PC-3 (cell line): ENCODE measurements around the gene MET. TPM values are rescaled to one million over a fixed set of nuclear protein-coding genes. Genes with fewer than 3 reads are reported as not detected.

Source experiments
- ATAC-seq: fragments of 200-7000 bp; cut with Tn5 transposase; 2 replicates; pipeline ENCODE4 v1.9.1; 2020; ENCODE audit warnings: mild to moderate bottlenecking, moderate library complexity
- BruUV-seq: library from RNA; stranded (reverse); fragments of 400-500 nt; replicated peaks from 2 replicates; lab custom pipeline; 2021; lab: Mats Ljungman, UMichigan
- CTCF ChIA-PET: fragments of 300-600 bp; sonication (Branson Sonifier 250); formaldehyde crosslinking; loops from one replicate; lab custom pipeline; 2022; ENCODE audit warnings: antibody characterized with exemption; lab: Charles Lee
- POLR2A ChIA-PET: fragments of 300-600 bp; sonication (Branson Sonifier 250); formaldehyde crosslinking; loops from one replicate; lab custom pipeline; 2022; ENCODE audit warnings: antibody characterized with exemption; ENCODE audit not compliant: unreplicated experiment; lab: Charles Lee
- DNase-seq: peaks from one replicate; pipeline ENCODE4 v3.0.0-alpha.2; 2015
- H2AFZ ChIP-seq: fragments of 300-600 bp; sonication (generic); 2 replicates; pipeline ENCODE4 v1.6.0; 2016; ENCODE audit warnings: antibody characterized with exemption, low read length
- H3F3A ChIP-seq: fragments of 300-600 bp; sonication (generic); one replicate; pipeline ENCODE4 v1.6.0; 2017; ENCODE audit warnings: antibody characterized with exemption, low read length, control low read depth, mild to moderate bottlenecking; ENCODE audit not compliant: unreplicated experiment
- H3K27ac ChIP-seq: fragments of 300-600 bp; sonication (generic); 2 replicates; pipeline ENCODE4 v1.5.1; 2016; ENCODE audit warnings: mild to moderate bottlenecking, low read length
- H3K27me3 ChIP-seq: fragments of 300-600 bp; sonication (generic); 2 replicates; pipeline ENCODE4 v1.6.1; 2016; ENCODE audit warnings: low read length, mixed read lengths
- H3K36me3 ChIP-seq: fragments of 300-600 bp; sonication (generic); 2 replicates; pipeline ENCODE4 v1.6.1; 2016; ENCODE audit warnings: low read depth, mixed run types, low read length, mixed read lengths
- H3K4me1 ChIP-seq: fragments of 300-600 bp; sonication (generic); 2 replicates; pipeline ENCODE4 v1.5.1; 2016; ENCODE audit warnings: low read length; ENCODE audit not compliant: insufficient read depth
- H3K4me2 ChIP-seq: fragments of 300-600 bp; sonication (generic); 2 replicates; pipeline ENCODE4 v1.6.0; 2016; ENCODE audit warnings: low read length
- H3K4me3 ChIP-seq: fragments of 300-600 bp; sonication (generic); 2 replicates; pipeline ENCODE4 v1.5.1; 2016; ENCODE audit warnings: mild to moderate bottlenecking, low read length, mixed read lengths
- H3K79me2 ChIP-seq: fragments of 300-600 bp; sonication (generic); 2 replicates; pipeline ENCODE4 v1.6.1; 2017; ENCODE audit warnings: low read length, mixed read lengths
- H3K9ac ChIP-seq: fragments of 300-600 bp; sonication (generic); 2 replicates; pipeline ENCODE4 v1.6.0; 2016; ENCODE audit warnings: mild to moderate bottlenecking, low read length
- H3K9me2 ChIP-seq: fragments of 300-600 bp; sonication (generic); replicated peaks from 2 replicates; pipeline ENCODE4 v1.6.1; 2016; ENCODE audit warnings: mixed run types, low read length, mixed read lengths
- H3K9me3 ChIP-seq: fragments of 300-600 bp; sonication (generic); 2 replicates; pipeline ENCODE4 v1.6.1; 2016; ENCODE audit warnings: low read length, mixed read lengths
- H4K20me1 ChIP-seq: fragments of 300-600 bp; sonication (generic); 2 replicates; pipeline ENCODE4 v1.6.1; 2016; ENCODE audit warnings: low read length, mixed read lengths
- CTCF ChIP-seq: fragments of 300-600 bp; sonication (generic); conservative IDR thresholded peaks from 2 replicates; pipeline ENCODE4 v1.5.1; 2017; ENCODE audit warnings: antibody characterized with exemption, low read depth, mild to moderate bottlenecking, low read length
- EZH2 ChIP-seq: fragments of 300-600 bp; sonication (generic); IDR thresholded peaks from one replicate; pipeline ENCODE4 v1.6.1; 2017; ENCODE audit warnings: antibody characterized with exemption, mild to moderate bottlenecking, low read length; ENCODE audit not compliant: unreplicated experiment
- EZH2phosphoT487 ChIP-seq: fragments of 300-600 bp; sonication (generic); IDR thresholded peaks from 2 replicates; pipeline ENCODE4 v1.6.1; 2018; ENCODE audit warnings: mild to moderate bottlenecking, antibody characterized with exemption, low read length, borderline replicate concordance
- intact Hi-C: fragments of 100-400 bp; cut with micrococcal nuclease; formaldehyde crosslinking; loops from 2 replicates; pipeline ENCODE4 v1.9.0; 2023
- total RNA-seq: library from RNA; depleted of rRNA; stranded (reverse); fragments of >200 nt; gene quantifications from 2 replicates; pipeline ENCODE4 v1.2.3, GENCODE V29; 2014

Gene MET
- total RNA-seq, 1 experiment from 2014 or later, result 118 TPM

GRCh38 chr7:116727432-116728009 is 55.5 kb downstream of the MET start:
- Histone ChIP-seq H3K4me1 (peaks cover 47% of the 10 kb centered on the region), H3K9ac (no peak overlapping the region), H3K27me3 (no peaks in the 10 kb centered on the region), H2AFZ (no peak overlapping the region), H4K20me1 (peaks cover 35% of the 10 kb centered on the region), H3K9me3 (no peaks in the 10 kb centered on the region), H3K4me2 (peak overlapping the region; percentile 13; the same call in 1 of the 2 replicates), H3F3A (peaks cover 3% of the 10 kb centered on the region), H3K27ac (peak overlapping the region; percentile 28; the same call in 1 of the 2 replicates), H3K79me2 (peaks cover 67% of the 10 kb centered on the region), H3K9me2 (no peaks in the 10 kb centered on the region), H3K36me3 (peaks cover 21% of the 10 kb centered on the region), H3K4me3 (no peak overlapping the region)
- peak; percentile 41 for ATAC-seq
- TF ChIP-seq CTCF, result no peak
- intact Hi-C loops, result loop anchor here (5.0 kb wide), 1 partner anchor 45 kb away; no protein-coding TSS in a partner anchor
- peak; percentile 48 for DNase-seq
- CTCF ChIA-PET, result no interaction called here
- POLR2A ChIA-PET, result no interaction called here
- BruUV-seq, result no TSS peak

DNA sequence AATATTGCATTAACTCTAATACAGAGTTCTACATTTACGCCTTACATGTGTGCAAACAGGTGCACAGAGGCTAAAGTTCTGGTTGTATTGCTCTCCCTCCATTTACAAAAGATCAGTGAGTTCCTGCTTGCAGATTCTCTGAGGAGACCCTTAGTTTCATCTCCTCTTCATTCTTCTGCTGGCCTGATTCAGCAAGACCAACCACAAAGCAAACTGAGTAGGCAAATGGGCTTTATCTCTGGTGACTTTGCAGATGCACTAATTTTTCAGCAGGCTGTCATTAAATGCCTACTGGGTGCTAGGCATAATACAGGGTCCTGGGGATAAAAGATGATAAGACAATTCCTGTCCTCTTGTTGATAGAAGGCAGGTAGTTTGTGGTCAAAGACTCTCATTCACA is 56.4 kb downstream of the MET start:
- Histone ChIP-seq H3K9me3 (no peaks in the 10 kb centered on the region), H3K9me2 (no peaks in the 10 kb centered on the region), H3K27me3 (no peaks in the 10 kb centered on the region), H2AFZ (no peak overlapping the region), H4K20me1 (peaks cover 35% of the 10 kb centered on the region), H3K9ac (no peak overlapping the region), H3F3A (peaks cover 3% of the 10 kb centered on the region), H3K79me2 (peaks cover 76% of the 10 kb centered on the region), H3K36me3 (peaks cover 30% of the 10 kb centered on the region), H3K4me1 (peaks cover 47% of the 10 kb centered on the region), H3K27ac (no peak overlapping the region), H3K4me2 (no peak overlapping the region), H3K4me3 (no peak overlapping the region)
- ChIA-PET CTCF (no interaction called here), POLR2A (no interaction called here)
- no peak for TF ChIP-seq EZH2phosphoT487
- no peak for TF ChIP-seq CTCF
- no peak for TF ChIP-seq EZH2
- BruUV-seq, result no TSS peak
- intact Hi-C loops, result loop anchor here (5.0 kb wide), 1 partner anchor 44 kb away; no protein-coding TSS in a partner anchor
- no peak for DNase-seq
- ATAC-seq, result no peak
